B cell (primary cell): Measurements from ENCODE around the gene ADAMTS13. TPM values are rescaled to one million over a fixed set of nuclear protein-coding genes. Genes with fewer than 3 reads are reported as not detected.
A peak's percentile ranks its signal among the peaks of the same experiment; 100 is the strongest.

Source experiments
- ATAC-seq: fragments of 200-7000 bp; cut with Tn5 transposase; one replicate; pipeline ENCODE4 v1.10.0; 2021; ENCODE audit warnings: low read depth, mild to moderate bottlenecking, moderate number of reproducible peaks, moderate library complexity
- CTCF ChIA-PET: fragments of 350-600 bp; sonication (Branson Sonifier 250); formaldehyde crosslinking; loops from one replicate; lab custom pipeline; 2021; ENCODE audit warnings: antibody characterized with exemption, inconsistent platforms; lab: Charles Lee
- POLR2A ChIA-PET: fragments of 350-600 bp; sonication (Branson Sonifier 250); formaldehyde crosslinking; loops from one replicate; lab custom pipeline; 2021; ENCODE audit warnings: antibody characterized with exemption; lab: Charles Lee
- DNase-seq: peaks from one replicate; pipeline ENCODE4 v3.0.0; 2013
- H2AFZ ChIP-seq: 2 replicates; pipeline ENCODE4 v1.6.1; 2012; ENCODE audit warnings: mild to moderate bottlenecking, low read depth, low read length; ENCODE audit not compliant: insufficient read depth, poor library complexity, severe bottlenecking
- H3K27ac ChIP-seq, 2 donors: 1 replicate in 1 of 2; 2 replicates in 1 of 2; pipeline ENCODE4 v1.5.1; 2012 to 2013; ENCODE audit warnings: low read length in 2 of 2, mild to moderate bottlenecking in 2 of 2, moderate library complexity in 1 of 2
- H3K27me3 ChIP-seq, 4 experiments: fragments of 200-600 bp in 1 of 4; sonication (generic) in 1 of 4; replicated peaks in 1 of 4; 1 replicate in 2 of 4; 2 replicates in 2 of 4; pipeline versions ENCODE4 v1.6.1 to v1.7.0; 2013 to 2016; ENCODE audit warnings: low read length in 3 of 4, mild to moderate bottlenecking in 2 of 4, mixed read lengths in 1 of 4, moderate library complexity in 1 of 4; ENCODE audit not compliant: insufficient read depth in 4 of 4, control insufficient read depth in 3 of 4; ENCODE audit errors: control extremely low read depth in 1 of 4
- H3K36me3 ChIP-seq, 2 experiments: replicated peaks in 1 of 2; 1 replicate in 1 of 2; 2 replicates in 1 of 2; pipeline versions ENCODE4 v1.6.1 to v1.7.1; 2013; ENCODE audit warnings: low read length in 1 of 2; ENCODE audit not compliant: insufficient read depth in 2 of 2, control insufficient read depth in 1 of 2; ENCODE audit errors: control extremely low read depth in 1 of 2, extremely low read depth in 1 of 2
- H3K4me1 ChIP-seq, 2 donors: fragments of 200-600 bp in 1 of 2; sonication (generic) in 1 of 2; 1 replicate in 1 of 2; 2 replicates in 1 of 2; pipeline versions ENCODE4 v1.5.1 to v1.6.1; 2013 to 2017; ENCODE audit warnings: low read length in 2 of 2; ENCODE audit not compliant: control insufficient read depth in 2 of 2, insufficient read depth in 2 of 2
- H3K4me2 ChIP-seq: replicated peaks from 2 replicates; pipeline ENCODE3; 2012; ENCODE audit warnings: mild to moderate bottlenecking, low read depth, low read length; ENCODE audit not compliant: poor library complexity, severe bottlenecking
- H3K4me3 ChIP-seq, 5 experiments: fragments of 200-600 bp in 1 of 5; sonication (generic) in 1 of 5; 1 replicate in 3 of 5; 2 replicates in 2 of 5; pipeline versions ENCODE4 v1.5.1 to v1.7.0; 2011 to 2016; ENCODE audit warnings: low read length in 4 of 5, mild to moderate bottlenecking in 4 of 5, low read depth in 2 of 5, control low read depth in 1 of 5, moderate library complexity in 1 of 5; ENCODE audit not compliant: insufficient read depth in 1 of 5; ENCODE audit errors: control extremely low read depth in 1 of 5, extremely low read depth in 1 of 5
- H3K79me2 ChIP-seq: fragments of 200-600 bp; sonication (generic); one replicate; pipeline ENCODE4 v1.6.0; 2016; ENCODE audit warnings: low read length; ENCODE audit not compliant: control insufficient read depth, insufficient read depth
- H3K9ac ChIP-seq: fragments of 200-600 bp; sonication (generic); 2 replicates; pipeline ENCODE4 v1.6.1; 2017; ENCODE audit warnings: mild to moderate bottlenecking, low read length, moderate library complexity
- H3K9me3 ChIP-seq, 3 donors: one replicate each; pipeline versions ENCODE4 v1.6.1 to v1.7.1; 2013; ENCODE audit warnings: low read length in 2 of 3; ENCODE audit not compliant: control insufficient read depth in 2 of 3, insufficient read depth in 1 of 3; ENCODE audit errors: control extremely low read depth in 1 of 3
- H4K20me1 ChIP-seq: 2 replicates; pipeline ENCODE4 v1.6.0; 2012; ENCODE audit warnings: mild to moderate bottlenecking, low read length; ENCODE audit not compliant: insufficient read depth, control insufficient read depth, poor library complexity, severe bottlenecking
- H3K27ac Mint-ChIP-seq: one replicate; pipeline ENCODE4 v1.8.0; 2021; ENCODE audit warnings: mixed read lengths
- H3K27me3 Mint-ChIP-seq: one replicate; pipeline ENCODE4 v1.8.0; 2021; ENCODE audit warnings: mixed read lengths
- H3K4me1 Mint-ChIP-seq: one replicate; pipeline ENCODE4 v1.8.0; 2021; ENCODE audit warnings: mixed read lengths
- H3K4me3 Mint-ChIP-seq: one replicate; pipeline ENCODE4 v1.8.0; 2021; ENCODE audit warnings: mixed read lengths
- H3K9me3 Mint-ChIP-seq: one replicate; pipeline ENCODE4 v1.8.0; 2022; ENCODE audit warnings: mixed read lengths; ENCODE audit not compliant: insufficient read depth
- EZH2 ChIP-seq: IDR thresholded peaks from 2 replicates; pipeline ENCODE4 v1.6.1; 2012; ENCODE audit warnings: borderline replicate concordance, low read depth, mild to moderate bottlenecking, moderate library complexity, low read length; ENCODE audit not compliant: insufficient read depth, poor library complexity, severe bottlenecking
- WGBS: methylation state at CpG from one replicate; pipeline ENCODE4 v1.1.5; 2013; ENCODE audit warnings: missing lambda C conversion rate; ENCODE audit not compliant: insufficient coverage; 5-methylcytosine and 5-hydroxymethylcytosine counted together
- intact Hi-C: fragments of 100-400 bp; cut with micrococcal nuclease; formaldehyde crosslinking; loops from one replicate; pipeline ENCODE4 v1.10.0; 2022
- polyA plus RNA-seq: library from polyadenylated mRNA; depleted of rRNA; stranded (reverse); fragments of >200 nt; gene quantifications from 2 replicates; pipeline ENCODE4 v1.2.3, GENCODE V29; 2012
- total RNA-seq, 2 donors: library from RNA; stranded (reverse); fragments of 120-200 nt in 1 of 2; gene quantifications; 1 replicate in 1 of 2; 2 replicates in 1 of 2; pipeline versions ENCODE4 v1.2.3 to v1.2.4, GENCODE V29; 2013 to 2022
- TF ChIP-seq, protein P1 (sequence below): fragments of 200-600 bp; IDR thresholded peaks from one replicate; pipeline ENCODE4 v1.8.0; 2022; ENCODE audit warnings: antibody characterized with exemption, mild to moderate bottlenecking

ADAMTS13 gene
- total and polyA plus RNA-seq, 2 donors (not counting 1 experiment from before 2014, with no cell fraction given) = 2.5 to 5.7 TPM

GRCh38 chr9:133478851-133479711 lies 56.9 kb downstream of the ADAMTS13 start, which contains the start of gene SLC2A6:
TSS of gene SLC2A6 (minus strand) at chr9:133479099. CDS start at chr9:133479059, 40 bp downstream.
- H3K4me1 Mint-ChIP-seq = peaks cover 31% of the 10 kb centered on the region
- H3K4me2 ChIP-seq = peak within 1 kb of the TSS; percentile 94
- H3K36me3 ChIP-seq = peaks cover 0 to 34% of the 10 kb centered on the region in 2 experiments
- CTCF ChIA-PET = interaction anchor here (0.8 to 2.8 kb wide), 5 partner anchors 18 to 293 kb away, joined by 3 to 14 read pairs (median 6); partner anchors contain the start of genes CACFD1, MED22 and RPL7A
- peak within 1 kb of the TSS; percentile 71 to 78 for H3K27ac ChIP-seq
- H3K4me1 ChIP-seq = peaks cover 28 to 53% of the 10 kb centered on the region in 2 donors
- POLR2A ChIA-PET = interaction anchor here (0.9 to 2.6 kb wide), 5 partner anchors 19 to 448 kb away, joined by 3 to 28 read pairs (median 3); partner anchors contain the start of genes CACFD1 and GTF3C5
- peaks cover 3% of the 10 kb centered on the region for H3K27me3 Mint-ChIP-seq
- H3K27me3 ChIP-seq = no peaks in the 10 kb centered on the region
- no peak for TF ChIP-seq EZH2
- TF ChIP-seq, protein P1, sequence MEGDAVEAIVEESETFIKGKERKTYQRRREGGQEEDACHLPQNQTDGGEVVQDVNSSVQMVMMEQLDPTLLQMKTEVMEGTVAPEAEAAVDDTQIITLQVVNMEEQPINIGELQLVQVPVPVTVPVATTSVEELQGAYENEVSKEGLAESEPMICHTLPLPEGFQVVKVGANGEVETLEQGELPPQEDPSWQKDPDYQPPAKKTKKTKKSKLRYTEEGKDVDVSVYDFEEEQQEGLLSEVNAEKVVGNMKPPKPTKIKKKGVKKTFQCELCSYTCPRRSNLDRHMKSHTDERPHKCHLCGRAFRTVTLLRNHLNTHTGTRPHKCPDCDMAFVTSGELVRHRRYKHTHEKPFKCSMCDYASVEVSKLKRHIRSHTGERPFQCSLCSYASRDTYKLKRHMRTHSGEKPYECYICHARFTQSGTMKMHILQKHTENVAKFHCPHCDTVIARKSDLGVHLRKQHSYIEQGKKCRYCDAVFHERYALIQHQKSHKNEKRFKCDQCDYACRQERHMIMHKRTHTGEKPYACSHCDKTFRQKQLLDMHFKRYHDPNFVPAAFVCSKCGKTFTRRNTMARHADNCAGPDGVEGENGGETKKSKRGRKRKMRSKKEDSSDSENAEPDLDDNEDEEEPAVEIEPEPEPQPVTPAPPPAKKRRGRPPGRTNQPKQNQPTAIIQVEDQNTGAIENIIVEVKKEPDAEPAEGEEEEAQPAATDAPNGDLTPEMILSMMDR = no peak
- H3K4me3 Mint-ChIP-seq = peak within 1 kb of the TSS; percentile 89
- H2AFZ ChIP-seq = peak within 1 kb of the TSS; percentile 85
- H3K9me3 ChIP-seq = no peaks in the 10 kb centered on the region
- H3K9me3 Mint-ChIP-seq = no peaks in the 10 kb centered on the region
- peaks cover 38% of the 10 kb centered on the region for H4K20me1 ChIP-seq
- DNase-seq (peak; percentile 87), ATAC-seq (peak; percentile 92)
- peaks cover 30% of the 10 kb centered on the region for H3K79me2 ChIP-seq
- WGBS = under 1% methylated on average over 83 of the region's 84 CpGs
- H3K4me3 ChIP-seq = peak within 1 kb of the TSS; percentile 22 to 83 (median 79)
- intact Hi-C loops = loop anchor here (1.0 to 10.0 kb wide), 5 partner anchors 20 to 364 kb away; partner anchors contain the start of genes CACFD1, MED22 and RPL7A
- peak within 1 kb of the TSS; percentile 90 for H3K27ac Mint-ChIP-seq
- peak within 1 kb of the TSS; percentile 82 for H3K9ac ChIP-seq
